Measurements from ENCODE around the gene ZIM2. TPM values are rescaled to one million over a fixed set of nuclear protein-coding genes. Genes with fewer than 3 reads are reported as not detected.
A peak's percentile ranks its signal among the peaks of the same experiment; 100 is the strongest.

Gene ZIM2
- total RNA-seq, 1 experiment from 2014 or later: not detected

DNA sequence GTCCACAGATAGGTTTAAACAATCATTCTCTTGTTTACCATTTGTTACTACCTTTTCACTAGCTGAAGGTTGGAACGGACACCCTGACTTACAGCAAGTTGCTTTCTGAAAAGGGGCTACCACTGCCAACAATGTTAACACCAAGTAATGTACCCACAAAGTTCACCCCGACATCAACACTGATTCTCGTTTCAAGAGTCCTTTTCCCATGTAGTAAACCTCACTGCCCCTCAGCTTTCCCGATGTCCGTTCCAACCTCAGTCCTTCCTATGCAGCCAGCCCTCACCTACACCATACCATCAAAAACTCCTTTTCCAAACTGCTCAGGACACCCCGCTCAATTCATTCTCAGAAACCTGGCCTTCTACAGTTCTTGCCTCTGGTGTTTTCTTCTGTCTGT lies 29.0 kb downstream of the ZIM2 start:
- DNase-seq (ENCODE audit: low read depth): no peak

DNA sequence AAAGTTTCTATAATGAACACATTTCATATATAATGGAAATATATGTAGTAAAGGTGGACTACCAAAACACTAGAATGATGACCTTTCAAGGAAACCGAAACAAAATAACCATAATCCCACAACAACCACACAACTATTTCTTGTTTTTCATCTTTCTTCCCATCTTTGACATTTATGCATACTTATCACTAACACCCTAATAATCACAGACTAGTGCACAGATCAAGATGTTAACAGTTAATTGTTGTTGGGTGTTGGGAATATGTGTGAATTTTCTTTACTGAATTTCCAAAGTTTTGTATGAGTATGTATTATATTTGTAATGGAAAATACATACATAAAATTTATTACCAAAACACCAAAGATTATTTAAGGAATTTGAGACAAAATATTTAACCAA lies 30.3 kb downstream of the ZIM2 start:
- DNase-seq (ENCODE audit: low read depth): no peak

DNA sequence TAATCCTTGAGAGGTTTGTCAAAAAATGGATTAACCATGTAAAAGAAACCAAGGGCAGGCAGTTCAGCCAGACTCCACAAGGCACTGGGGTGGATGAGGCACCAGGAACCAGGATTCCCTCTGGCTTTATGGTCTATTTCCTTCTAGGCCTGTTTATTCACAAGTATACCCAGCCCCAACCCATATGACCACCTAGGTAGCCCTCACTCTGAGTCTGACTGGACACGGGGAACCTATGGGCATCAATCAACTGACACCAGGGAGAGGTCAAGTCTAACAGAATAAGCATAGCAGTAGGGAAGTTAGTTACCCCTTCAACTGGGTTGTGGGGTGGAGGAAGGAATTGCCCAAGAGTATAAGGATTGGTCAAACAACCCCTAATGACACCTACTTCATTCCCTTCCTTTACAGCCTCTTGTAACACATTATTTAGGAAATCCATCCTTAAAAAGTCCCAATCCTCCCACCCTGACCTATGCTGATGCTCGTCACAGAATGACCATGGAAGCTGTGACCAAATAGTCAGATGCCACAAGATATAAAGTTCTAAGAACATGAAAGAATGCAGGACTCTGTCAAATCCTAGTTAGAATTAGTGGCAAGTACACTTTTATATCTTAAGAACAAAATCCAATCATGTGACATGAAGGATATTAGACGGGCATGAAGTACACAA lies 31.7 kb downstream of the ZIM2 start:
- no peak for DNase-seq (ENCODE audit: low read depth)

DNA sequence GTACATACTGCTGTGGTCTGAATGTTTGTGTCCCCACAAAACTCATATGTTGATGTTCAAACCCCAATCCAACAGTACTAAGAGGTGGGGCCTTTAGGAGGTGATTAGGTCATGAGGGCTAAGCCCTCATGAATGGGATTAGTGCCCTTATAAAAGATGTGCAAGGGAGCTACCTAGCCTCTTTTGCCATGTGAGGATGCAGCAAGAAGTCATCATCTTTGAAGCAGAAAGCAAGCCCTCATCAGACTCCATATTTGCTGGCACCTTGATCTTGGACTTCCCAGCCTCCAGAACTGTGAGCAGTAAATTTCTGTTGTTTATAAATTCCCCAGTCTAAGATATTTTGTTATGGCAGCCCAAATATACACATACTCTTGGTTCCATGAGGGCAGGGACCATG lies 33.9 kb downstream of the ZIM2 start:
- no peak for DNase-seq (ENCODE audit: low read depth)

DNA sequence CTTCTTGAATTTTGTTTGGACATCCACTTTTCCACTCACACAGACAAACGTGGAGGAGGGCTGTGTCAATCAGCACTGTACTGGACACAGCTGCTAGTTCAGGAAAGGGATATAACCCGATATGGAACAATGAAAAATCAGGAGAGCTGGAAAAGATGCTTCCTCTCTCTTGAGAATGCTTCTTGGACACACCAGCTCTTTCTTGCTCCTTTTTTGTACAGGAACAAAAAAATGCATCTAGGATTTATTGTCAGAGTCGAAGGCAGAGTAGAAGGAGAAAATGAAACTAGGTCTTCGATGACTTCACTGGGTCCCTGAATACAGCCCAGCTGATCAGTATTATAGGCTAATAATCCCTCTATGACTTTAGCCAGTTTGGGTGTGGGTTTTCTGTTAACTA lies 62.2 kb downstream of the ZIM2 start:
- no peak for DNase-seq (ENCODE audit: low read depth)

DNA sequence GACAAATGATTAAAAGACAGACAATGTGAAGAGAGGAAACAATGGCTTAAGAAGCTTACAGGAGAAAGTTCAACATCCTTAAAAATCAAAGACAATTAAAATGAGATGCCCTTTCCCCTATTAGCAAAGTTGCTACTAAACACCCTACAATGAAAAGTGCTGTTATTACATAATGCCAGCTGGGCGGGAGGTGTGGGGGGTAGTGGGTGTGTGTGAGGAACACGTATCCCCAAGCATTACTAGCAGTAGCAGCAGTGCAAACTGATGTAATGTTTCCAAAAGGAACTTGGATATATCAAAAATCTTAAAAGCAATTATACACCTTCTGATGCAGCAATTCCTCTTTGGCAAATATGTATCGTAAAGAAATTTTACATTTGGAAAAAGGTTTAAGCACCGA lies 70.9 kb downstream of the ZIM2 start:
- no peak for DNase-seq (ENCODE audit: low read depth)

DNA sequence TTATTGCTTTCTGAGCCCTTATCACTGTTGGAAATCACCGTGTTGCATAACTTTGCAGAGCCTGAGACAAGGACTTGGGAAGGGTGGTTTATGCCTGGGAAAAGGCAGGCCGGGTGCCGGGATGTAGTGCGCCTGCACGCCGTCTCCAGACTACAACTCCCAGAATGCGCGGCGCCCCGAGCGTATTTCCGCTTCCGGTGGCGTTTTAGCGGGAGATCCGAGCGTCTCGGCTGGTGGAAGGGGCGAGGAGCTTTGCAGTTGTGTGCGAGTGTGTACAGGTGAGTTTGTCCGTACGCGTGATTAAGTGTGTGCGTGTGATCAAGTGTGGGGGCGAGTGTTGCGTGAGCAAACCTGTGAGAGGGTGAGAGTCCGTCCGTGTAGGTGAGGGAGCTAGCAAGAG lies 75.4 kb downstream of the ZIM2 start:
- peak; percentile 11 for DNase-seq (ENCODE audit: low read depth)

DNA sequence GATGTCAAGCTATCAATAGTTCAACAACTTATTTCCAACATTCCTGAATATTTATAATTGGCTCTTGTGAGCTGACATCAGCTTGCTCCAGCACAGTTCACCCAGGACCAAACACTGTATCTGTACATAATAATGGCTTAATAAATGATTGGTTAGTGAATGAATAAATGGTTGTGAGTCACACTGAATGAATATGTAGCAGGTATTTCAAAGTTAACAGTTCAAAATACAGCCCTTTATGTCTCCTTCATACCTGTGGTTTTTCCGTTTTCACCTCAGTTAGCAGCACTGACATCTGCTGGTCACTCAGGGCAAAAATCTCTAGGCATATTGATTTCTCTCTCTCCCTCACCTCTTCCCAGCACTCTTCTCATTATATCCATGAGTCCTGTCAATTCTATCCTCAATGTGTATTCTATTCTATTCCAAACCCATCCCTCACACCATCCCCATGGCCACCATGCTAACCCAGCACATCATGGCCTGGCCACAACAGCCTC lies 76.3 kb downstream of the ZIM2 start:
- DNase-seq (ENCODE audit: low read depth): no peak

DNA sequence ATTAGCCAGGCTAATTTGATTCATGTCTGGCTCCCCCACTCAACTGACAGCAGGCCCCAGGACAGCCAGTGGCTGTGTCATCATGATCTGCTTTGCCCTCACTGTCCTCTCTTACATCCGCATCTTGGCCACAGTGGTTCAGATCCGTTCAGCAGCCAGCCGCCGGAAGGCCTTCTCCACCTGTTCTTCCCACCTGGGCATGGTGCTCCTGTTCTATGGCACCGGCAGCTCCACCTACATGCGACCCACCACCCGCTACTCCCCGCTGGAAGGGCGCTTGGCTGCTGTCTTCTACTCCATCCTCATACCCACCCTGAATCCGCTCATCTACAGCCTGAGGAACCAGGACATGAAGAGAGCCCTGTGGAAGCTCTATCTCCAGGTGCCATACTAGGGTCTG lies 79.7 kb downstream of the ZIM2 start:
- no peak for DNase-seq (ENCODE audit: low read depth)

DNA sequence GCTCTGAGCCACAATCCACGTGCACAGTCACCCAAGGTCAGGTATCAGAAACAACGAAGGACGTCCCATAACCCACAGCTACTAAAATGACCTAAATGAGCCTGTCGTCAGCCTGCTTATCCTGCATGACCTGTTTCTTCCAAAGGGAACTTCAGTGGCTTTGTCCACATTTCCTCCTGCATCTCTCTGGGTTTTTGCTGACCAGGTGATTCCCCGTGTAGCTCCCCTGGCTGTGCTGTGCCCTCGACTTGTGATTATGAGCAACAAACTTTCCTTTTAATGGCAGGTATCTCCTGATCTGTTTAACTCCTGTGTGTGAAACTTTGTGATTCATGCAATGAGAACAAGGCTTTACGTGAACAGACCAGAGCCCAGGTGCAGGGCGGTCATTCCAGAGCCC lies 81.0 kb downstream of the ZIM2 start:
- DNase-seq (ENCODE audit: low read depth): no peak

DNA sequence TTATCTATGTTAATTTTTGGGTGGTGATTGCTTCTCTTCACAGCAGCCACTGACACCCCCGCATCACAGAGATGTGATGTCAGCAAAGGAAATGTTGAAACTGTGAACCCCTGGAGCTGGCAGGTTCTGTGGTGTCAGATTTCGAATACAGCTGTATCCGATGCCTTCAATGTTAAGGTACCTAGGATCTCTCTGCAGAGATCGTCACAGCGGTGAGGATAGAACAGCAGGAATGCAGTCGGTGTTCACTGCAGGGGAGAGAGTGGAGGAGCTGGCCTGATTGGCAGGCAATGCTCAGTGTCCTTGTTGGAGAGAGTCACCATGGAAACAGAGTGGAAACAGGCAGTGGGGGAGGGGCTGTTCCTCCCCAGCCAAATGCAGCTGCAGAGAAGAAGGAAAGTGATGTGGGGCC lies 89.4 kb downstream of the ZIM2 start:
- no peak for DNase-seq (ENCODE audit: low read depth)

DNA sequence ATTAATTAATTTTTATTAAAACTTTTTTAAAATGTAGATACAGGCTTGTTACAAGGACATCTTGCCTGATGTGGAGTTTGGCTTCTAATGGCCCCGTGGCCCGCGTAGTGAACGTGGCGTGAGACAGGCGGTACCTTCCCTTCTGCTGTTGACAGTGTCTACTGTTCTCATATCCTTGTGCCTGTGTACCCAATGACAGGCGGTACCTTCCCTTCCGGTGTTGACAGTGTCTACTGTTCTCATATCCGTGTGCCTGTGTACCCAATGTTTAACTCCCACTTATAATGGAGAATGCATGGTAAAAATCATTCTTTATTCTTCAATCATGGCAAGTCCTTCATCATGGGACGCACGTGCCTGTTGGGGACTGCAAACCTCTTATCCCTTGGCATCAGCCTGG lies 89.9 kb downstream of the ZIM2 start:
- no peak for DNase-seq (ENCODE audit: low read depth)

DNA sequence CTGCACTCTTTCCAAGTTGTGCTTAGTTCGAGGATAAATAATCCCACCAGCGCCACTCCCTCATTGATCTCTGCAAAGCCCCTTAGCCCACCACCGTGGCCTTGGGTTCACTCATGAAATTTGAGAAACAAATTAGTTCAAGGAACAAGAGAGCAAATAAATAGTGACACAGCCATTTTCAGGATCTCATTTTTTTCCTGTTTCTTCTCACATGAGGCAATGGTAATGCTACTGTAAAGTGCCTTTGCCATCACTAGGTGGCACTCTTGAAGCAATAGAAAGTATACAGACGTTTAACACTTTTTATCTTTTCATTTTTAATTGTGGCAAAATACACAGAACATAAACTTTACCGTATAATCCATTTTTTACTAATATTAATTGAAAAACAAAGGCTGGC lies 92.1 kb downstream of the ZIM2 start:
- DNase-seq (ENCODE audit: low read depth): no peak

DNA sequence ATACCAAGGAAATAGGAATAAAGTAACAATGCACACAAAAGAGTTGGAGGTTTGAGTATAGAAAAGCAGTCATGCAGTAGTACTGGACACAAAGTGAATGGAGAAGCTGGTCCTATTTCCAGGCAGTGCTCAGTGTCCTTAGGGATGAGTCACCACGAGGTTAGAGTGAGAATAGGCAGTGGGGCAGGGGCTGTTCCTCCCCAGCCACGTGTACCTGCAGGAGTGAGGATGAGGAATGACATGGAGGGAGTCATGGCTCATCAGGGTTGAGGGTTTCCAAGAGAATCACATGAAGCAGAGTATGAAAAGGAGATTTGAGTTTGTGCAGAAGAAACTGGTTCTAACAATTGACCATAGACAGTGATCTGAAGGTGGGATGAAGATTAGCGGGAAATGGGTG lies 94.2 kb downstream of the ZIM2 start:
- DNase-seq (ENCODE audit: low read depth): no peak

DNA sequence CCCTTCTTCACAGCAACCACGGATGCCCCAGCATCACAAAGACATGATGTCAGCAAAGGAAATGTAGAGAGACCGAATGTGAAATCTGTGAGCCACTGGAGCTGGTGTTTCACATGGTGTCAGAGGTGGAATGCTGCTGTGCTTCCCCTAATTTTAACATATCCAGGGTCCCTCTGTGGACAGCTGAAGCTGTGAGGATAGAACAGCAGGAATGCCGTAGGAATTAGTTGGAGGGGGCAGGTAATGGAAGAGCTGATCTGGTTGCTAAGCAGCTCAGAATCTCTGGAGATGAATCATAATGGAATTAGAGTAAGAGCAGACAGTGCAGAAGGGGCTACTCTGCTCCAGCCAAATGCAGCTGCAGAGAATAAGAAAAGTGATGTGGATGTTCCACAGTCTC lies 100.0 kb downstream of the ZIM2 start:
- DNase-seq (ENCODE audit: low read depth): no peak

DNA sequence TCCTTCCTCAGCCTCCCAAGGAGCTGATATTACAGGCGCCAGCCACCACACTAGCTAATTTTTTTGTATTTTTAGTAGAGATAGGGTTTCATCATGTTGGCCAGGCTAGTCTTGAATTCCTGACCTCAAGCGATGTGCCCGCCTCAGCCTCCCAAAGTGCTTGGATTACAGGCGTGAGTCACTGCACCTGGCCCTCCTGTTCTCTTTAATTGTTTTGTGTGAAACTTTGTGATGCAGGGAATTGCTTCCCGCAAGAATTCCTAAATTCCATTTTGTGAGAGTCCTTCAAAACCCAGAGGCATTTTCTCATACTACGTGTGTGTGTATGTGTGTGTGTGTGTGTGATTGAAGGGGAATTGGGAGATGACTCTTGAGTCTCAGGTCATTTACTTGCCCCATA lies 104.0 kb downstream of the ZIM2 start:
- DNase-seq (ENCODE audit: low read depth): no peak

DNA sequence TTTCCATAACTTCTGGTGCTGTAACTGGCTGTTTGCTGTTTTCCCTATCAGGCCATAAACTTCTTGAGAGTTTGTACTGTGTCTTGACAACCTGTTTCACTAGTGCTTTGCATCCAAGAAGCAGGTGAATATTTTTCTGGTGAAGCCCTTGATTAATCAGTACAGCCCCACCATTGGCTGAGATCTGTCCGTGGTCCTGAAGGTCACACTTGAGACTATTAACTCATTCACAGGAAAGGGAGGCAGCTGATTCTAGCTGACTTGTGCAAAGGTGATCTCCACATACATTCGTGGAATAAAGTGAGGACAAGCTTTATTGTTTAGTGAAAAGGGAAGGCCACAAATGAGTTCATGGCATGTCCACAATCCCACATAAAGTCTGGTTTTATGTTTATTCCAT lies 107.5 kb downstream of the ZIM2 start:
- no peak for DNase-seq (ENCODE audit: low read depth)

DNA sequence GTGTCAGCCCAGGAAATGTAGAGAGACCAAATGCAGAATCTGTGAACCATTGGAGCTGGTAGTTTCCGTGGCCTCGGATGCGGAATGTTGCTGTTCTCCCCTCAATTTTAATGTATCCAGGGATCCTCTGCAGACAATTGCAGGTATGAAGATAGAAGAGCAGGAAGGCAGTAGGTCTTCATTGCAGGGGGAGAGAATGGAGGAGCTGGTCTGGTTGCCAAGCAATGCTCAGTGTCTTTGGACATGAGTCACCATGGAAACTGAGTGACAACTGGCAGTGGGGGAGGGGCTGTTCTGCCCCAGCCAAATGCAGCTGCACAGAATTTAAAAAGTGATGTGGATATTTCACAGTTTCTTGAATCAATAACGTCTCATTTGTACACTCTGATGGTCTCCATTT lies 112.8 kb downstream of the ZIM2 start:
- no peak for DNase-seq (ENCODE audit: low read depth)

DNA sequence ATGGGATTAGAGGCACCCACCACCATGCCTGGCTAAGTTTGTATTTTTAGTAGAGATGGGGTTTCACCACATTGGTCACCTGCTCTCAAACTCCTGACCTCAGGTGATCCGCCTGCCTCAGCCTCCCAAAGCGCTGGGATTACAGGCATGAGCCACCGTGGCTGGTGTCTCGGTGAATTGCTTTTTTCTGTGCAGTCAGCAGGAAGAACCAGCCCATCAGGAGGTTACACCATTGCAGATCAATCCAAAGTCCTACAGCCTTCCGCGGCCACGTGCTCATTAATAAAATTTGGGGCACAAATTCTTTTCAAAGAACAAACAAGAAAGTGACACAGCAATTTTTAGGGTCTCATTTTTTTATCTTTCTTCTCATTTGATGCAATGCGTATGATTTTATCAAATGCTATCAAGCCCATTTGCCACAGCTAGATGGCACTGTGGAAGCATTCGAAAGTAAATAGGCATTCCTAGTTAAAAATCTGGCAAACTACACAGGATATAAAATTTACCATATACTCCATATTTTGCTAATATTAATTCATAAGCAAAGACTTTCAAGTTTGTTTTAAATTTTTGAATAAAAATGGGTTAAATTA lies 114.6 kb downstream of the ZIM2 start:
- DNase-seq (ENCODE audit: low read depth): no peak
